Neural crest cell (in vitro differentiated cells): ENCODE results near the gene C3orf80. TPM values are rescaled to one million over a fixed set of nuclear protein-coding genes. Genes with fewer than 3 reads are reported as not detected.

Experiments used
- DNase-seq: peaks from one replicate; pipeline ENCODE4 v3.0.0; 2021; ENCODE audit warnings: low read depth, mixed read lengths, low spot score
- H3K27ac Mint-ChIP-seq: one replicate; pipeline ENCODE4 v1.8.0; 2021; ENCODE audit warnings: mild to moderate bottlenecking, mixed read lengths; ENCODE audit not compliant: unreplicated experiment
- H3K27me3 Mint-ChIP-seq: 2 replicates; pipeline ENCODE4 v1.8.0; 2021; ENCODE audit warnings: low read depth, mild to moderate bottlenecking, mixed read lengths
- H3K36me3 Mint-ChIP-seq: 2 replicates; pipeline ENCODE4 v1.8.0; 2021; ENCODE audit warnings: low read depth, mild to moderate bottlenecking, mixed read lengths
- H3K4me1 Mint-ChIP-seq: 2 replicates; pipeline ENCODE4 v1.8.0; 2021; ENCODE audit warnings: mixed read lengths
- H3K4me3 Mint-ChIP-seq: one replicate; pipeline ENCODE4 v1.8.0; 2021; ENCODE audit warnings: mild to moderate bottlenecking, mixed read lengths
- H3K9me3 Mint-ChIP-seq: 2 replicates; pipeline ENCODE4 v1.8.0; 2021; ENCODE audit warnings: mixed read lengths
- CTCF ChIP-seq: fragments of 200-600 bp; sonication (generic); conservative IDR thresholded peaks from 2 replicates; pipeline ENCODE4 v1.5.0; 2021; ENCODE audit warnings: antibody characterized with exemption, mild to moderate bottlenecking
- total RNA-seq: library from RNA; stranded (reverse); gene quantifications from 2 replicates; pipeline ENCODE4 v1.2.1, GENCODE V29; 2021

The C3orf80 gene
- total RNA-seq, 1 donor from 2014 or later = 0.44 TPM

DNA sequence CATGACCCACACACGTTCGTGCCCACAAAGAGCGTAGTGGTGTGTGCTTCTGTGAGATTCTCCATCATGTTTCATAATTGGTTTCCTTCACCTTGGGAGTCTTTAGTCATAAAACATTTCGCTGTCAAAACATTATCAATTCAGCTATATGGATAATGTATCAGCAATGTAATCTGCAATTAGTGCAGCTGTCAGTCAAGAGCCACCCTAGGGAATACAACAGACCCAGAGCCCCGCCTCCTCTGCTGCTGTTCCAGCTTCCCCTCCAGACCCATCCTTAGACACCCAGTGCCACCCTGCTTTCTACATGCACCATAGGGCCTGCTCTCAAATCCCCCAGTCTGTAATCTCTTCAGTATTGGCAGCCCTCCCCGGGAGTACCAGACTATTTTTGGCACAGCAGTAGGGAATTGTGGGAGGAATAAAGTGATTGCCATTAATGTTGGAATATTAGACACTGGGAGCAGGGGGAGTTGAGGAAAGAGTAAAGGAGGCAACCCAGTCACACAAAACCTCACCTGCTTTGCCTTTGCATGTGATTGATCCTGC lies 31.5 kb upstream of the C3orf80 start:
- TF ChIP-seq CTCF = no peak
- Mint-ChIP-seq H3K27ac (no peak overlapping the region), H3K27me3 (no peaks in the 10 kb centered on the region), H3K36me3 (no peaks in the 10 kb centered on the region), H3K4me1 (no peaks in the 10 kb centered on the region), H3K4me3 (no peak overlapping the region), H3K9me3 (no peaks in the 10 kb centered on the region)
- DNase-seq = no peak

DNA sequence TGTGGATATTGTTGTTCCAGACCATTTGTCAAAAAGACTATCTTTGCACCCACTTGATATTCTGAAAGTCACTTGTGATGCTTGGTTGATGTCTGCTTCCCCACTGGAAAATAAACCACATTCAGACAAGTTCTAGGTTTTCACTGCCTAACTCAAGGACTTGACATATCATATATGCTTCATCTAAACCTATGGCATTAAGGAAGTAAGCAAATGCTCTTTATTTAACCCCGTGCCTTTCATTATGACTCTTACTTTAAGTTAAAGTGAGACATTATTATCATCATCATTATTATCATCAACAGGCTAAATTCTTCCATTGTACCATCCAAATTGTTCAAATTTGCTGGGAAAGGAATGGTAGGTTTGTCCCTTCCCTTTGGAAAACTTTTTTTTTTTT lies 30.8 kb upstream of the C3orf80 start:
- H3K36me3 Mint-ChIP-seq = no peaks in the 10 kb centered on the region
- no peaks in the 10 kb centered on the region for H3K27me3 Mint-ChIP-seq
- H3K4me1 Mint-ChIP-seq = no peaks in the 10 kb centered on the region

DNA sequence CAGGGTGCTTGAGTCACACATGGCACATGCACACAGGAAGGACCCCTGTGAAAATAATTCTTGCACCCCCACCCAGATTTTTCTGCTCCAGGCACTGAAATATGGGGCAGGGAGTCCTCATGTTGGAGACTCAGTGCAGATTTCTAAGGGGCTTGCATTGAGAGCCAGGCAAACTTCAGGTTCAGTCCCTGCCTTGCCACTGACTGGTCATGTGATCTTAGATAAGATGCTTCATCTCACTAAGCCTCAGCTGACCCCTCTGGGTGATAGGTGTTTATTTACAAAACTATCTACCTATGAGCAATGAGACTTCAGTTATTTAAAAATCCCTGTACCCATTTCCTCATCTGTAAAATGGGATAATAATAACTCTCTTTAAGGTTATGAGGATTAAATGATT lies 30.1 kb upstream of the C3orf80 start:
- TF ChIP-seq CTCF = no peak
- Mint-ChIP-seq H3K27ac (no peak overlapping the region), H3K4me3 (no peak overlapping the region), H3K9me3 (no peaks in the 10 kb centered on the region), H3K36me3 (no peaks in the 10 kb centered on the region), H3K4me1 (no peaks in the 10 kb centered on the region), H3K27me3 (no peaks in the 10 kb centered on the region)
- DNase-seq = no peak

More for the DNA sequence above, 30.8 kb upstream of the C3orf80 start:
- TF ChIP-seq CTCF = no peak
- Mint-ChIP-seq H3K4me3 (no peak overlapping the region), H3K27ac (no peak overlapping the region), H3K9me3 (no peaks in the 10 kb centered on the region)
- no peak for DNase-seq

DNA sequence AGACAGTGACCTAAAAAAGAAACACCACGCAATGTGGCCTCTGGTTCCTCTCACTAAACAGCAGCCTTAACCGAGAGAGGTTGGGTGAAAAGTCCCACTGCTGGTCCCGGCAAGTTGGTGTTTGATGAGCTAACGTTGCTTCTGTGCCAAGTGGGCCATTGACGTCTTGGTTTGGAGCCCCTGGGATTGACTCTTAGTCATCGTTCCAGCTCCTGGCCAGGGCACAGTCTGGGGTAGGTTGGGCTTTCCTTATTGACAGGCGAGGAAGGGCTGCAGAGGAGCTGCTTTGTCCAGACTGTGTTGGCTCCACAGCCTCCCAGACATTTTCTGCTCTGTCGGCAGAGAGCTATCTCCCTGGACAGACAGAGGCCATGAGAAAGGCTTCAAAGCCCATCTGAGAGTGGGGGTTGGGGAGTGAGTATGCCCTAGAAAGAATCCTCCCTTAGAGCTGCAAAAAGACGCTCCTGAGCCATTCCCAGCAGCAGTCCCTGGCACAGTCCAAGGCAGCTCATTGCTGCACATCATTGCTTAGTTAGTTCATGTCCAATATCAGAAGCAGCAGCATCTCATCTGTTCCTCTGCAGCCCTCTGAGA lies 28.6 kb upstream of the C3orf80 start:
- DNase-seq = no peak
- Mint-ChIP-seq H3K27ac (no peak overlapping the region), H3K36me3 (no peaks in the 10 kb centered on the region), H3K4me1 (no peaks in the 10 kb centered on the region), H3K4me3 (no peak overlapping the region), H3K9me3 (no peaks in the 10 kb centered on the region), H3K27me3 (no peaks in the 10 kb centered on the region)
- TF ChIP-seq CTCF = no peak

DNA sequence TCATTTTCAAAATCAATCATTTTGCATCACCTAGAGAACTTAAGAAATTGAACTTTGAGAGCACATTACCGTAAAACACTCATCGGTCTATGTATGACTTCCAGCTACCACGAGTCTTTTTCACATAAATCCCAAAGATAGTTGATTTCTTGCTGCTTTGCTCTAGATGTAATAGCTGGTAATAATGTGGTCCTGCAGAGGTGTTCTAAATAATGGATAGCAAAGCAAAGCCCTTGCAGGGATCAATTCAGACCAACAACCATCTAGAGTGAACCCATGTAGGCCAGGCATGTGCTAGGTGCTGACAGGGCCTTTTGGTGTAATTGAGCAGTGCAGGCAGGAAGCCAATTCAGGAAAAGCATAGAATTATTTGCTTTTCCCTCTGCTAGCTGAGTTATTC lies 26.1 kb upstream of the C3orf80 start:
- no peaks in the 10 kb centered on the region for H3K36me3 Mint-ChIP-seq
- TF ChIP-seq CTCF = no peak
- H3K9me3 Mint-ChIP-seq = no peaks in the 10 kb centered on the region
- no peaks in the 10 kb centered on the region for H3K27me3 Mint-ChIP-seq
- no peak overlapping the region for H3K27ac Mint-ChIP-seq
- no peak overlapping the region for H3K4me3 Mint-ChIP-seq
- H3K4me1 Mint-ChIP-seq = no peaks in the 10 kb centered on the region
- no peak for DNase-seq
